PC-9 (cell line): ENCODE measurements around the gene TPI1. TPM values are rescaled to one million over a fixed set of nuclear protein-coding genes. Genes with fewer than 3 reads are reported as not detected.

Experiments
- BruUV-seq: library from RNA; stranded (reverse); fragments of 400-500 nt; replicated peaks from 2 replicates; lab custom pipeline; 2021; lab: Mats Ljungman, UMichigan
- CTCF ChIA-PET: fragments of 300-600 bp; sonication (Branson Sonifier 250); formaldehyde crosslinking; loops from one replicate; lab custom pipeline; 2022; ENCODE audit warnings: antibody characterized with exemption; lab: Charles Lee
- POLR2A ChIA-PET: fragments of 300-600 bp; sonication (Branson Sonifier 250); formaldehyde crosslinking; loops from one replicate; lab custom pipeline; 2022; ENCODE audit warnings: antibody characterized with exemption; ENCODE audit not compliant: unreplicated experiment; lab: Charles Lee
- DNase-seq, 2 experiments: peaks; one replicate each; pipeline versions ENCODE4 v3.0.0 to v3.0.0-alpha.2; 2015 to 2022; ENCODE audit warnings: mixed read lengths in 1 of 2
- H2AFZ ChIP-seq: fragments of 200-600 bp; sonication (generic); 2 replicates; pipeline ENCODE4 v1.8.1; 2017; ENCODE audit warnings: antibody characterized with exemption
- H3F3A ChIP-seq: fragments of 200-600 bp; sonication (generic); 2 replicates; pipeline ENCODE4 v1.8.1; 2017; ENCODE audit warnings: antibody characterized with exemption, mild to moderate bottlenecking, low read depth; ENCODE audit not compliant: insufficient read depth
- H3K27ac ChIP-seq: fragments of 200-600 bp; sonication (generic); 2 replicates; pipeline ENCODE4 v1.6.1; 2016; ENCODE audit warnings: mixed run types
- H3K27me3 ChIP-seq: fragments of 200-600 bp; sonication (generic); 2 replicates; pipeline ENCODE4 v1.6.1; 2016; ENCODE audit warnings: low read depth, mixed run types; ENCODE audit not compliant: insufficient read depth
- H3K36me3 ChIP-seq: fragments of 200-600 bp; sonication (generic); 2 replicates; pipeline ENCODE4 v1.6.1; 2016; ENCODE audit warnings: low read depth, mixed run types
- H3K4me1 ChIP-seq: fragments of 200-600 bp; sonication (generic); replicated peaks from 2 replicates; pipeline ENCODE4 v1.6.1; 2016; ENCODE audit warnings: mixed run types; ENCODE audit not compliant: insufficient read depth
- H3K4me2 ChIP-seq: fragments of 200-600 bp; sonication (generic); 2 replicates; pipeline ENCODE4 v1.6.1; 2017; ENCODE audit warnings: mixed run types
- H3K4me3 ChIP-seq: fragments of 200-600 bp; sonication (generic); 2 replicates; pipeline ENCODE4 v1.6.1; 2016; ENCODE audit warnings: mixed run types
- H3K79me2 ChIP-seq: fragments of 200-600 bp; sonication (generic); 2 replicates; pipeline ENCODE4 v1.6.1; 2017; ENCODE audit warnings: low read depth, mixed run types
- H3K9me2 ChIP-seq: fragments of 200-600 bp; sonication (generic); 2 replicates; pipeline ENCODE4 v1.8.1; 2017; ENCODE audit warnings: mild to moderate bottlenecking; ENCODE audit not compliant: insufficient read depth
- H3K9me3 ChIP-seq: fragments of 200-600 bp; sonication (generic); 2 replicates; pipeline ENCODE4 v1.8.1; 2016; ENCODE audit warnings: low read depth; ENCODE audit not compliant: insufficient read depth
- H4K20me1 ChIP-seq: fragments of 200-600 bp; sonication (generic); 2 replicates; pipeline ENCODE4 v1.8.1; 2017; ENCODE audit not compliant: insufficient read depth
- CTCF ChIP-seq: fragments of 200-600 bp; sonication (generic); conservative IDR thresholded peaks from 2 replicates; pipeline ENCODE4 v1.6.1; 2017; ENCODE audit warnings: mixed run types, antibody characterized with exemption, mild to moderate bottlenecking, moderate library complexity
- EZH2 ChIP-seq: fragments of 200-600 bp; sonication (generic); IDR thresholded peaks from 2 replicates; pipeline ENCODE4 v1.8.0; 2017; ENCODE audit warnings: antibody characterized with exemption, low read depth
- intact Hi-C: fragments of 100-400 bp; cut with micrococcal nuclease; formaldehyde crosslinking; loops from one replicate; pipeline ENCODE4 v1.10.0; 2022; ENCODE audit not compliant: unreplicated experiment
- total RNA-seq: library from RNA; stranded (reverse); gene quantifications from 2 replicates; pipeline ENCODE4 v1.2.3, GENCODE V29; 2021

Gene TPI1
- total RNA-seq, 1 experiment from 2014 or later = 1,199 TPM

- TF ChIP-seq CTCF = no peak
- ChIA-PET CTCF (interaction anchor here (0.6 kb wide), 1 partner anchor 33 kb away, joined by 9 read pairs; no protein-coding TSS in a partner anchor), POLR2A (no interaction called here)
- Histone ChIP-seq H3K79me2 (no peaks in the 10 kb centered on the region), H3K36me3 (no peaks in the 10 kb centered on the region), H3K27me3 (no peaks in the 10 kb centered on the region), H3K4me2 (no peak overlapping the region), H3K4me3 (no peak overlapping the region), H3K4me1 (peaks cover 21% of the 10 kb centered on the region), H2AFZ (no peak overlapping the region), H3K9me3 (no peaks in the 10 kb centered on the region), H3K9me2 (no peaks in the 10 kb centered on the region), H3F3A (peaks cover 7% of the 10 kb centered on the region; the same call in 1 of the 2 replicates), H4K20me1 (no peaks in the 10 kb centered on the region), H3K27ac (no peak overlapping the region)
- BruUV-seq = no TSS peak
- intact Hi-C loops = no loop called here
- no peak for DNase-seq
Measured at GRCh38 chr12:6894321-6894720, 27.0 kb downstream of the TPI1 start.

- no peaks in the 10 kb centered on the region for H3K79me2 ChIP-seq
- H3F3A ChIP-seq = peaks cover 12% of the 10 kb centered on the region; the same call in 1 of the 2 replicates
- POLR2A ChIA-PET = interaction anchor here (0.6 kb wide), 1 partner anchor 127 kb away, joined by 3 read pairs; no protein-coding TSS in a partner anchor
- CTCF ChIA-PET = interaction anchor here (0.5 kb wide), 1 partner anchor 14 kb away, joined by 3 read pairs; no protein-coding TSS in a partner anchor
- no peak for TF ChIP-seq CTCF
- no peak for TF ChIP-seq EZH2
- BruUV-seq = no TSS peak
- H3K4me3 ChIP-seq = no peak overlapping the region
- intact Hi-C loops = no loop called here
- H3K4me1 ChIP-seq = peaks cover 7% of the 10 kb centered on the region; the same call in 1 of the 2 replicates
- no peaks in the 10 kb centered on the region for H3K27me3 ChIP-seq
- no peak for DNase-seq
- H2AFZ ChIP-seq = no peak overlapping the region
- H3K9me2 ChIP-seq = no peaks in the 10 kb centered on the region
- no peaks in the 10 kb centered on the region for H4K20me1 ChIP-seq
- no peak overlapping the region for H3K27ac ChIP-seq
- no peak overlapping the region for H3K4me2 ChIP-seq
- no peaks in the 10 kb centered on the region for H3K9me3 ChIP-seq
- H3K36me3 ChIP-seq = no peaks in the 10 kb centered on the region
Measured at GRCh38 chr12:6896846-6897435, 29.6 kb downstream of the TPI1 start.

- TF ChIP-seq CTCF = no peak
- Histone ChIP-seq H3K9me3 (no peaks in the 10 kb centered on the region), H3K27ac (no peak overlapping the region), H3K4me2 (no peak overlapping the region), H3K36me3 (no peaks in the 10 kb centered on the region), H3F3A (peaks cover 28% of the 10 kb centered on the region; the same call in 1 of the 2 replicates), H3K27me3 (no peaks in the 10 kb centered on the region), H3K4me1 (peaks cover 24% of the 10 kb centered on the region), H3K9me2 (no peaks in the 10 kb centered on the region), H2AFZ (no peak overlapping the region), H4K20me1 (no peaks in the 10 kb centered on the region), H3K79me2 (no peaks in the 10 kb centered on the region), H3K4me3 (no peak overlapping the region)
- ChIA-PET POLR2A (interaction anchor here (0.6 kb wide), 2 partner anchors 26 to 286 kb away, joined by 3 to 8 read pairs; no protein-coding TSS in a partner anchor), CTCF (interaction anchor here (0.6 kb wide), 1 partner anchor 484 kb away, joined by 4 read pairs; no protein-coding TSS in a partner anchor)
- intact Hi-C loops = no loop called here
- DNase-seq = no peak
- BruUV-seq = no TSS peak
Measured at GRCh38 chr12:6899427-6899826, 32.1 kb downstream of the TPI1 start.
